ENCODE data around the gene GTF3C6. TPM values are rescaled to one million over a fixed set of nuclear protein-coding genes. Genes with fewer than 3 reads are reported as not detected.

GTF3C6 gene
- total RNA-seq, 4 donors from 2014 or later: 38.5 to 51.4 (median 45.8) TPM

DNA sequence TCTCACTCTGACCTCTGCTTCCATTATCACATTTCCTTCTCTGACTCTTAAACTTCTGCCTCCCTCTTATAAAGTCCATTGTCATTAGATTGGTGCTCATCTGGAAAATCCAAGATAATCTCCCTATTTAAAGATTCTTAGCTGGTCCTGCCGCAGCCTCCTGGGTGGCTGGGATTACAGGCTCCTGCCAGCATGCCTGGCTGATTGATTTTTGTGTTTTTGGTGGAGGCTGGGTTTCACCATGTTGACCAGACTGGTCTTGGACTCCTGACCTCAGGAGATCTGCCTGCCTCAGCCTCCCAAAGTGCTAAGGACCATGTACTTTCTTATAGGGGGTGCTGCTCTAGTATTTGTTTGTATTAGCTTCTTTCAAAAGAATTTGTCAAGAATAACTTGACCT lies 18.1 kb downstream of the GTF3C6 start:
- no peaks in the 10 kb centered on the region for H3K4me1 ChIP-seq
- no peak overlapping the region for H3K4me3 ChIP-seq
- H3K27me3 ChIP-seq: no peaks in the 10 kb centered on the region
- 80 to 100% methylated on average over 1 of the region's 1 CpG for WGBS, 2 donors (ENCODE audit: low coverage in 1 of 2)
- H3K36me3 ChIP-seq: no peaks in the 10 kb centered on the region
- no peak for TF ChIP-seq POLR2AphosphoS5 (IDR thresholded peaks at IDR 0.05)
- TF ChIP-seq POLR2A (IDR thresholded peaks at IDR 0.05): no peak
- no peak for TF ChIP-seq EP300 (IDR thresholded peaks at IDR 0.05)
- TF ChIP-seq, protein P1, sequence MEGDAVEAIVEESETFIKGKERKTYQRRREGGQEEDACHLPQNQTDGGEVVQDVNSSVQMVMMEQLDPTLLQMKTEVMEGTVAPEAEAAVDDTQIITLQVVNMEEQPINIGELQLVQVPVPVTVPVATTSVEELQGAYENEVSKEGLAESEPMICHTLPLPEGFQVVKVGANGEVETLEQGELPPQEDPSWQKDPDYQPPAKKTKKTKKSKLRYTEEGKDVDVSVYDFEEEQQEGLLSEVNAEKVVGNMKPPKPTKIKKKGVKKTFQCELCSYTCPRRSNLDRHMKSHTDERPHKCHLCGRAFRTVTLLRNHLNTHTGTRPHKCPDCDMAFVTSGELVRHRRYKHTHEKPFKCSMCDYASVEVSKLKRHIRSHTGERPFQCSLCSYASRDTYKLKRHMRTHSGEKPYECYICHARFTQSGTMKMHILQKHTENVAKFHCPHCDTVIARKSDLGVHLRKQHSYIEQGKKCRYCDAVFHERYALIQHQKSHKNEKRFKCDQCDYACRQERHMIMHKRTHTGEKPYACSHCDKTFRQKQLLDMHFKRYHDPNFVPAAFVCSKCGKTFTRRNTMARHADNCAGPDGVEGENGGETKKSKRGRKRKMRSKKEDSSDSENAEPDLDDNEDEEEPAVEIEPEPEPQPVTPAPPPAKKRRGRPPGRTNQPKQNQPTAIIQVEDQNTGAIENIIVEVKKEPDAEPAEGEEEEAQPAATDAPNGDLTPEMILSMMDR (IDR thresholded peaks at IDR 0.05): no peak
- no peaks in the 10 kb centered on the region for H3K9me3 ChIP-seq
- no peak overlapping the region for H3K27ac ChIP-seq
- ATAC-seq: no peak

- no peaks in the 10 kb centered on the region for H3K36me3 ChIP-seq
- no peaks in the 10 kb centered on the region for H3K27me3 ChIP-seq
- no peaks in the 10 kb centered on the region for H3K9me3 ChIP-seq
- TF ChIP-seq POLR2A (IDR thresholded peaks at IDR 0.05) (no peak), EP300 (IDR thresholded peaks at IDR 0.05) (no peak), POLR2AphosphoS5 (IDR thresholded peaks at IDR 0.05) (no peak)
- TF ChIP-seq, protein P1 (IDR thresholded peaks at IDR 0.05): no peak
- H3K4me3 ChIP-seq: no peak overlapping the region
- 91 to 94% methylated on average over 3 to 9 of the region's 9 CpGs for WGBS, 2 donors (ENCODE audit: low coverage in 1 of 2)
- H3K27ac ChIP-seq: no peak overlapping the region
- ATAC-seq: no peak
- peaks cover 0 to 13% (median 0%) of the 10 kb centered on the region in 3 donors for H3K4me1 ChIP-seq
Observed at GRCh38 chr6:110979565-110980101, 21.1 kb downstream of the GTF3C6 start.

DNA sequence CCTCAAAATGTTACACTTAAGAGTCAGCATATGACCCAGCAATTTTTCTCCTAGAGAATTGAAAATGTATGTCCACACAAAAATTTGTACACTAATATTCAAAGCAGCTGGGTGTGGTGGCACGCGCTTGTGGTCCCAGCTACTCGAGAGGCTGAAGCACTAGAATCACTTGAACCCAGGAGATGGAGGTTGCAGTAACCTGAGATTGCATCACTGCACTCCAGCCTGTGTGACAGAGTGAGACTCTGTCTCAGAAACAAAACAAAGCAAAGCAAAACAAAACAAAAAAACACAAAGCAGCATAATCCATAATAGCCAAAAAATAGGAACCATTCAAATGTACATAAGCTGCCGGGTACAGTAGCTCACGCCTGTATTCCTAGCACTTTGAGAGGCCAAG lies 21.7 kb downstream of the GTF3C6 start:
- H3K27me3 ChIP-seq: no peaks in the 10 kb centered on the region
- WGBS, 2 donors (ENCODE audit: low coverage in 1 of 2): 96 to 100% methylated on average over 1 to 5 of the region's 5 CpGs
- ATAC-seq: no peak

DNA sequence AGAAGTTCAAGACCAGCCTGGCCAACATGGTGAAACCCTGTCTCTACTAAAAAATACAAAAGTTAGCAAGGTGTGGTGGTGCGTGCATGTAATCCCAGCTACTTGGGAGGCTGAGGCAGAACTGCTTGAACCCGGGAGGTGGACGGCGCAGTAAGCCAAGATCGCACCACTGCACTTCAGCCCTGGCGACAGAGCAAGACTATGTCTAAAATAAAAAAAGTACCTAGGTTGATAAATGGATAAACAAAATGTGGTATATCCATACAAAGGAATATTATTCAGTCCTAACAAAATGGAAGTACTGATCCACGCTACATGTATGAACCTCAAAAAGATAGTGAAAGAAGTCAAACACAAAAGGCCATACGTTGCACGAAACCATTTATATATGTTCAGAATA lies 22.1 kb downstream of the GTF3C6 start:
- no peaks in the 10 kb centered on the region for H3K9me3 ChIP-seq
- TF ChIP-seq EP300 (IDR thresholded peaks at IDR 0.05): no peak
- no peak for TF ChIP-seq POLR2AphosphoS5 (IDR thresholded peaks at IDR 0.05)
- no peak for TF ChIP-seq POLR2A (IDR thresholded peaks at IDR 0.05)
- TF ChIP-seq, protein P1 (IDR thresholded peaks at IDR 0.05): no peak
- 96 to 100% methylated on average over 3 to 9 of the region's 9 CpGs for WGBS, 2 donors (ENCODE audit: low coverage in 1 of 2)
- no peak overlapping the region for H3K4me3 ChIP-seq
- no peak for ATAC-seq
- no peak overlapping the region for H3K27ac ChIP-seq
- peaks cover 0 to 8% of the 10 kb centered on the region in 2 donors for H3K36me3 ChIP-seq
- H3K27me3 ChIP-seq: no peaks in the 10 kb centered on the region
- H3K4me1 ChIP-seq: peaks cover 0 to 13% (median 0%) of the 10 kb centered on the region in 3 donors

More for the DNA sequence above, 21.7 kb downstream of the GTF3C6 start:
- Histone ChIP-seq H3K4me3 (no peak overlapping the region), H3K4me1 (peaks cover 0 to 13% (median 0%) of the 10 kb centered on the region in 3 donors), H3K9me3 (no peaks in the 10 kb centered on the region), H3K27ac (no peak overlapping the region), H3K36me3 (peaks cover 0 to 4% of the 10 kb centered on the region in 2 donors)
- no peak for TF ChIP-seq POLR2AphosphoS5 (IDR thresholded peaks at IDR 0.05)
- TF ChIP-seq, protein P1 (IDR thresholded peaks at IDR 0.05): no peak
- no peak for TF ChIP-seq POLR2A (IDR thresholded peaks at IDR 0.05)
- no peak for TF ChIP-seq EP300 (IDR thresholded peaks at IDR 0.05)

DNA sequence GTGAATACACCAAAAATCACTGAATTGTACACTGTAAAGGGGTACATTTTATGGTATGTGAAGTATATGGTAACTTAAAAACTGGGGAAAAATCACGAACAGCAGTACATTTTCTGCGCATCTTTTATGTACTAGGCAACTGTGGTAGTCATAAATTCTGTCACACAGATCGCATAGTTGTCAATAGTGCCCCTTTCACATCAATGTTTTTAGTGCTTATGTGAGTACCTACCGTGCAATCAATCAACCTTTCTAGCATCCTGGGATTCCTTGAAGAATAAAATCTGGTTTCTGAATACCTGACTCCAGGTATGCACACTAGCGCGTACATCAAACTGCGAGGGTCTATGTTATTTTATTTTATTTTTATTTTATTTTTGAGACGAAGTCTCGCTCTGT lies 22.7 kb downstream of the GTF3C6 start:
- peak overlapping the region; percentile 73 to 93 (median 88) for H3K27ac ChIP-seq
- WGBS, 2 donors (ENCODE audit: low coverage in 1 of 2): 32 to 51% methylated on average over 7 to 9 of the region's 9 CpGs

More for the DNA sequence above, 22.7 kb downstream of the GTF3C6 start:
- no peak for TF ChIP-seq EP300 (IDR thresholded peaks at IDR 0.05)
- no peak for TF ChIP-seq POLR2A (IDR thresholded peaks at IDR 0.05)
- TF ChIP-seq POLR2AphosphoS5 (IDR thresholded peaks at IDR 0.05): no peak
- TF ChIP-seq, protein P1 (IDR thresholded peaks at IDR 0.05): no peak
- H3K36me3 ChIP-seq: peaks cover 0 to 13% of the 10 kb centered on the region in 2 donors
- no peaks in the 10 kb centered on the region for H3K9me3 ChIP-seq
- no peak for ATAC-seq
- peaks cover 0 to 13% (median 0%) of the 10 kb centered on the region in 3 donors for H3K4me1 ChIP-seq
- no peaks in the 10 kb centered on the region for H3K27me3 ChIP-seq
- peak overlapping the region; percentile 84 to 85 for H3K4me3 ChIP-seq

Measured in gastroesophageal sphincter (tissue), 4 donors.